Hepatocyte (in vitro differentiated cells): ENCODE measurements around the gene MAP2. TPM values are rescaled to one million over a fixed set of nuclear protein-coding genes. Genes with fewer than 3 reads are reported as not detected.
A peak's percentile ranks its signal among the peaks of the same experiment; 100 is the strongest.

Source experiments
- DNase-seq: peaks from one replicate; pipeline ENCODE4 v3.0.0-alpha.2; 2016; ENCODE audit warnings: low spot score
- H2AFZ ChIP-seq: fragments of 200-600 bp; sonication (generic); 2 replicates; pipeline ENCODE4 v1.6.0; 2016; ENCODE audit warnings: antibody characterized with exemption, mild to moderate bottlenecking
- H3K27ac ChIP-seq: fragments of 200-600 bp; sonication (generic); 2 replicates; pipeline ENCODE4 v1.5.1; 2016; ENCODE audit warnings: mild to moderate bottlenecking
- H3K27me3 ChIP-seq: fragments of 200-600 bp; sonication (generic); 2 replicates; pipeline ENCODE4 v1.6.1; 2016
- H3K36me3 ChIP-seq: fragments of 200-600 bp; sonication (generic); replicated peaks from 2 replicates; pipeline ENCODE4 v1.5.1; 2016; ENCODE audit warnings: low read depth; ENCODE audit not compliant: insufficient read depth
- H3K4me1 ChIP-seq: fragments of 200-600 bp; sonication (generic); 2 replicates; pipeline ENCODE4 v1.5.1; 2016; ENCODE audit warnings: mild to moderate bottlenecking, moderate library complexity; ENCODE audit not compliant: insufficient read depth
- H3K4me2 ChIP-seq: fragments of 200-600 bp; sonication (generic); 2 replicates; pipeline ENCODE4 v1.6.0; 2016
- H3K4me3 ChIP-seq: fragments of 200-600 bp; sonication (generic); 2 replicates; pipeline ENCODE4 v1.5.1; 2016; ENCODE audit warnings: mild to moderate bottlenecking
- H3K79me2 ChIP-seq: fragments of 200-600 bp; sonication (generic); 2 replicates; pipeline ENCODE4 v1.6.0; 2017; ENCODE audit warnings: mild to moderate bottlenecking
- H3K9me2 ChIP-seq: fragments of 200-600 bp; sonication (generic); replicated peaks from 2 replicates; pipeline ENCODE4 v1.6.0; 2017; ENCODE audit warnings: mild to moderate bottlenecking; ENCODE audit not compliant: insufficient read depth
- H3K9me3 ChIP-seq: fragments of 200-600 bp; sonication (generic); 2 replicates; pipeline ENCODE4 v1.5.1; 2016; ENCODE audit warnings: low read depth, mild to moderate bottlenecking
- H4K20me1 ChIP-seq: fragments of 200-600 bp; sonication (generic); 2 replicates; pipeline ENCODE4 v1.6.0; 2016; ENCODE audit warnings: mild to moderate bottlenecking; ENCODE audit not compliant: insufficient read depth, poor library complexity, severe bottlenecking
- CTCF ChIP-seq: fragments of 200-600 bp; sonication (generic); IDR thresholded peaks from 2 replicates; pipeline ENCODE4 v1.5.1; 2016; ENCODE audit warnings: antibody characterized with exemption, mild to moderate bottlenecking; ENCODE audit not compliant: poor library complexity
- EZH2 ChIP-seq: fragments of 200-600 bp; sonication (generic); IDR thresholded peaks from 2 replicates; pipeline ENCODE4 v1.6.1; 2016; ENCODE audit warnings: antibody characterized with exemption, mild to moderate bottlenecking, borderline replicate concordance
- EZH2phosphoT487 ChIP-seq: fragments of 200-600 bp; sonication (generic); IDR thresholded peaks from one replicate; pipeline ENCODE4 v1.6.1; 2018; ENCODE audit warnings: antibody characterized with exemption, mild to moderate bottlenecking, low read depth, moderate library complexity; ENCODE audit not compliant: unreplicated experiment, severe bottlenecking
- WGBS: methylation state at CpG from one replicate; pipeline ENCODE4 v1.1.6; 2016; ENCODE audit warnings: low lambda C conversion rate; ENCODE audit errors: missing lambda C conversion rate; 5-methylcytosine and 5-hydroxymethylcytosine counted together
- polyA plus RNA-seq: library from polyadenylated mRNA; unstranded; fragments of >200 nt; fragmentation: Nextera tagmentation; extraction: Ambion mirVana; gene quantifications from 2 replicates; pipeline ENCODE4 v1.2.1, GENCODE V29; 2016
- total RNA-seq: library from RNA; depleted of rRNA; stranded (reverse); fragments of >200 nt; gene quantifications from 2 replicates; pipeline ENCODE4 v1.2.3, GENCODE V29; 2014

Gene MAP2
- total and polyA plus RNA-seq, 2 experiments from 2014 or later: 4.6 to 5.8 TPM

GRCh38 chr2:209381091-209381490, 42.8 kb upstream of the MAP2 start:
- no peaks in the 10 kb centered on the region for H3K9me2 ChIP-seq
- no peaks in the 10 kb centered on the region for H3K79me2 ChIP-seq
- H4K20me1 ChIP-seq: no peaks in the 10 kb centered on the region
- DNase-seq: no peak
- H3K4me2 ChIP-seq: no peak overlapping the region
- no peak for TF ChIP-seq CTCF
- no peak for TF ChIP-seq EZH2
- no peak for TF ChIP-seq EZH2phosphoT487
- WGBS: 52% methylated on average over 3 of the region's 3 CpGs
- no peaks in the 10 kb centered on the region for H3K36me3 ChIP-seq
- no peak overlapping the region for H3K27ac ChIP-seq
- H3K4me3 ChIP-seq: no peak overlapping the region
- H3K9me3 ChIP-seq: no peaks in the 10 kb centered on the region
- no peak overlapping the region for H2AFZ ChIP-seq
- no peaks in the 10 kb centered on the region for H3K4me1 ChIP-seq
- no peaks in the 10 kb centered on the region for H3K27me3 ChIP-seq

- no peaks in the 10 kb centered on the region for H4K20me1 ChIP-seq
- no peaks in the 10 kb centered on the region for H3K79me2 ChIP-seq
- no peak overlapping the region for H3K4me3 ChIP-seq
- H3K4me1 ChIP-seq: no peaks in the 10 kb centered on the region
- TF ChIP-seq CTCF (no peak), EZH2phosphoT487 (no peak), EZH2 (no peak)
- DNase-seq: no peak
- H3K27me3 ChIP-seq: no peaks in the 10 kb centered on the region
- no peak overlapping the region for H2AFZ ChIP-seq
- H3K27ac ChIP-seq: peak overlapping the region; percentile 73
- H3K9me2 ChIP-seq: no peaks in the 10 kb centered on the region
- H3K36me3 ChIP-seq: no peaks in the 10 kb centered on the region
- no peak overlapping the region for H3K4me2 ChIP-seq
- H3K9me3 ChIP-seq: no peaks in the 10 kb centered on the region
These were observed 41.1 kb upstream of the MAP2 start for GRCh38 chr2:209382775-209383174.

GRCh38 chr2:209383212-209383611, 40.6 kb upstream of the MAP2 start:
- peak; percentile 44 for DNase-seq

More at GRCh38 chr2:209383212-209383611, 40.6 kb upstream of the MAP2 start:
- no peaks in the 10 kb centered on the region for H3K4me1 ChIP-seq
- no peaks in the 10 kb centered on the region for H4K20me1 ChIP-seq
- no peaks in the 10 kb centered on the region for H3K36me3 ChIP-seq
- H3K4me3 ChIP-seq: no peak overlapping the region
- H3K79me2 ChIP-seq: no peaks in the 10 kb centered on the region
- H3K4me2 ChIP-seq: no peak overlapping the region
- no peaks in the 10 kb centered on the region for H3K27me3 ChIP-seq
- H3K9me2 ChIP-seq: no peaks in the 10 kb centered on the region
- no peaks in the 10 kb centered on the region for H3K9me3 ChIP-seq
- peak overlapping the region; percentile 73 for H3K27ac ChIP-seq
- H2AFZ ChIP-seq: no peak overlapping the region
- TF ChIP-seq CTCF (no peak), EZH2phosphoT487 (no peak), EZH2 (no peak)
